Measurements from ENCODE around the gene LTB4R2. TPM values are rescaled to one million over a fixed set of nuclear protein-coding genes. Genes with fewer than 3 reads are reported as not detected.

LTB4R2 gene
- polyA plus RNA-seq, 1 experiment: 0.91 TPM

GRCh38 chr14:24271134-24271833 lies 38.7 kb upstream of the LTB4R2 start, which contains the start of gene RABGGTA:
Gene RABGGTA (minus strand): TSS chr14:24271597. CDS start chr14:24271115, 482 bp downstream.
- ChIA-PET POLR2A (interaction anchor here (0.5 to 3.6 kb wide), 15 partner anchors 10 to 1269 kb away, joined by 3 to 50 read pairs (median 4); partner anchors contain the start of genes CHMP4A, CIDEB, DCAF11 and DHRS1), CTCF (interaction anchor here (0.6 to 3.0 kb wide), 10 partner anchors 9 to 165 kb away, joined by 3 to 19 read pairs (median 4); partner anchors contain the start of genes CIDEB and TINF2)
- Histone ChIP-seq H3K9me3 (ENCODE audit: control insufficient read depth, insufficient read depth, low read length) (no peaks in the 10 kb centered on the region), H3K4me3 (ENCODE audit: low read depth, low read length) (peak within 1 kb of the TSS; percentile 88), H3K27me3 (ENCODE audit: control insufficient read depth, insufficient read depth, low read length) (no peaks in the 10 kb centered on the region), H3K27ac (ENCODE audit: low read depth, low read length) (peak within 1 kb of the TSS; percentile 87)
- peak; percentile 67 for TF ChIP-seq CTCF (IDR thresholded peaks at IDR 0.05; ENCODE audit: low read depth, low read length)
- DNase-seq (ENCODE audit: low read depth, low spot score): peak; percentile 66

GRCh38 chr14:24271834-24272263 lies 38.1 kb upstream of the LTB4R2 start:
- TF ChIP-seq CTCF (IDR thresholded peaks at IDR 0.05; ENCODE audit: low read depth, low read length): no peak
- no peak overlapping the region for H3K27ac ChIP-seq (ENCODE audit: low read depth, low read length)

GRCh38 chr14:24272467-24272866 lies 37.5 kb upstream of the LTB4R2 start:
- ChIA-PET POLR2A (interaction anchor here (1.0 kb wide), 1 partner anchor 77 kb away, joined by 3 read pairs; the partner anchor contains the start of gene TM9SF1), CTCF (interaction anchor here (0.6 to 3.0 kb wide), 6 partner anchors 15 to 159 kb away, joined by 3 to 19 read pairs (median 8); partner anchors contain the start of gene TINF2)
- H3K27ac ChIP-seq (ENCODE audit: low read depth, low read length): no peak overlapping the region
- no peak overlapping the region for H3K4me3 ChIP-seq (ENCODE audit: low read depth, low read length)
- DNase-seq (ENCODE audit: low read depth, low spot score): no peak
- no peaks in the 10 kb centered on the region for H3K27me3 ChIP-seq (ENCODE audit: control insufficient read depth, insufficient read depth, low read length)
- H3K9me3 ChIP-seq (ENCODE audit: control insufficient read depth, insufficient read depth, low read length): no peaks in the 10 kb centered on the region
- no peak for TF ChIP-seq CTCF (IDR thresholded peaks at IDR 0.05; ENCODE audit: low read depth, low read length)

More at GRCh38 chr14:24271834-24272263, 38.1 kb upstream of the LTB4R2 start:
- peak overlapping the region; percentile 88 for H3K4me3 ChIP-seq (ENCODE audit: low read depth, low read length)
- ChIA-PET POLR2A (interaction anchor here (0.5 to 3.6 kb wide), 11 partner anchors 12 to 1269 kb away, joined by 3 to 50 read pairs (median 4); partner anchors contain the start of genes CHMP4A, CIDEB, DHRS1 and MDP1), CTCF (interaction anchor here (0.6 to 3.0 kb wide), 10 partner anchors 9 to 164 kb away, joined by 3 to 19 read pairs (median 4); partner anchors contain the start of genes CIDEB and TINF2)
- DNase-seq (ENCODE audit: low read depth, low spot score): no peak
- no peaks in the 10 kb centered on the region for H3K27me3 ChIP-seq (ENCODE audit: control insufficient read depth, insufficient read depth, low read length)
- no peaks in the 10 kb centered on the region for H3K9me3 ChIP-seq (ENCODE audit: control insufficient read depth, insufficient read depth, low read length)

GRCh38 chr14:24273422-24273998 lies 36.4 kb upstream of the LTB4R2 start:
- no peak overlapping the region for H3K4me3 ChIP-seq (ENCODE audit: low read depth, low read length)
- no peaks in the 10 kb centered on the region for H3K27me3 ChIP-seq (ENCODE audit: control insufficient read depth, insufficient read depth, low read length)
- DNase-seq (ENCODE audit: low read depth, low spot score): no peak
- POLR2A ChIA-PET: no interaction called here
- CTCF ChIA-PET: interaction anchor here (1.7 kb wide), 1 partner anchor 34 kb away, joined by 8 read pairs; the partner anchor contains the start of gene CIDEB
- no peak overlapping the region for H3K27ac ChIP-seq (ENCODE audit: low read depth, low read length)
- no peaks in the 10 kb centered on the region for H3K9me3 ChIP-seq (ENCODE audit: control insufficient read depth, insufficient read depth, low read length)
- TF ChIP-seq CTCF (IDR thresholded peaks at IDR 0.05; ENCODE audit: low read depth, low read length): 0 out of 2 replicates have a peak, but pooled peaks have one; percentile 11
